Skin of body (tissue), 2 donors: Measurements from ENCODE around the gene CYREN. TPM values are rescaled to one million over a fixed set of nuclear protein-coding genes. Genes with fewer than 3 reads are reported as not detected.
"Not testable (repeated sequence)": the region's sequence is repeated elsewhere in the genome, so short reads cannot be mapped to it uniquely, and the experiment has no call there.

Experiments
- DNase-seq: peaks from one replicate; lab custom pipeline; 2025; lab: John Stamatoyannopoulos, UW
- total RNA-seq: library from RNA; depleted of rRNA; stranded (reverse); fragments of >200 nt; gene quantifications from one replicate; pipeline ENCODE4 v1.2.3, GENCODE V29; 2014

CYREN gene
- total RNA-seq, 1 donor from 2014 or later: 17.6 TPM

DNA sequence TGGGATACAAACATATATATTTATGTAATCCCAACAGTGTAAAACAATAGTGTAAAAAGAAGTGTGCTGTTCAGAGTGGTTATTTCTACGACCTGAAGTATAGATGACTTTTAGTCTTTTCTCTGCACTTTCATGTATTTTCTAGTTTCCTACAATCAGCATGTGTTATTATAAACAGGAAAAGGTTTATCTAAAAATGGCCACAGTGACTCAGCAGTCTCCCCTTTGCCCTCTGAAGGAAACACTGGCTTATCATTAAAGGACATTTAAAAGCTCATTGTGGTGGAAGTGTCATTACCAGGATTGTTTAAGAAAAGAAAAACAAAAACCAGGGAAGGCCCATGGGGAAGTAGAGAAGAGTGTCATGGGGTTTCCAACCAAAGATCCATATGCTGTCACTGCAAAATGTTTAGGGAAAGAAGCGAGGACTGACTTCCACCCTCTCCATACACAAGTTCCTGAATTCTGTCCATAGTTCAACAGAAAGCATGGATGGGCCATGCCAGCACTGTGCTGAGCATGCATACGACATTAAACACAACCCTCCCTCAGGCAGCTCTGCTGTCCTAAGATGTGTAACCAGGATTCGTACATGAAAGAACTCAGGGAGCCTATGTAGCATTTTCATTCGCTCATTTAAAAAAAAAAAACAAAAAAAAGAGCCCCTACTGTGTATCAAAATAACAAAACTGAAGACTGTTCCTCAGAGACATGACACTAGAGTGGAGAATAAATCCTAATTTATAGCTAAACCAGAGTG lies 10.2 kb downstream of the CYREN start:
- no peak for DNase-seq

DNA sequence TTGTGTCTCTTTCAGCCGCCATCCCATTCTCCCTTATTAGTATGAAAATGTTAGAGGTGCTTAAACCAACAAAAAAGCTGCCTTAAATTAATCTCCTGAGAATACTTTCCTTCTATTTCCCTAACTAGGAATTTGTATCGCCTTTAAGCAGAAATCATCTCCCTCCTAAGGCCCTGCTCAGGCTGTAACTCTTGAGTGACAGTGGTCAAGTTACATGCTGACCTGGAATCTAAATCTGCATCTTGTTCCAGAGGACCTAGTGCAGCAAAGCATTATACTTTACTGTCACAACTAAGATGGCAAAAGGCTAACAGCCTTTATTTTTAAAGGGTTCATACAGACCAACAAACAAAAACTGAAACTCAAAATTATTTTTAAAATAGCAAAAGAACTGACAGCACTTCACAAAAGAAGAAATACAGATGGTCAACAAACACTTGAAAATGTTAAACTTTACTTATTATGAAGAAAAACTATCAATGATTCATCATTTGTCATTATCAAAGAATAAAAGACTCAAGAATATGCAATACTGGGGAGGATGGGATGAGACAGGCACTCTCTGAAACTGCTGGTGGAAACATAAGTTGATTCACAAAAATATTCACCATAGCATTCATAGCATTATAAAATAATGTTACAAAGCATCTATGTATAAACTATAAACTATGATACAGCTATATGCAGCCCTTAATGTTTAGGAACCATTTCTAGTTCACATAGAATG lies 11.0 kb downstream of the CYREN start:
- DNase-seq: no peak

DNA sequence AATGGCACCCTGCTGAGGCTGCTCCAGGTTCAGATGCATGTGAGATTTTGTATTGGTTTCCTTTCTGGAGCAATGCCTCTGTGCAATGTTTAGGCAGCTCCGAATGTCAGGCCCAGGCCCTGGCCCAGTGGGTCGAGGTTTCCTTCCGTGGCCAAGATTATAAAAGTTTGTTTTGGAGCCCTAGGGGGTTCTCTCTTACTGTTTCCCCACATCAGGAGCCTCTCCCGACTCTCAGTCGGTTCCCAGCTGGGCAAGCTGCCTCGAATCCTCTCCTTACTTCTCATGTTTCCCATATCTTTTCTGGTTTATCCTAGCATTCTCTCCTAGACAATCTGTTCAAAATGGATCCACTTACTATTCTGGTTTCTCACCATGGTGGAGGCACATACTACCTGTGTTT lies 11.6 kb downstream of the CYREN start:
- no peak for DNase-seq

DNA sequence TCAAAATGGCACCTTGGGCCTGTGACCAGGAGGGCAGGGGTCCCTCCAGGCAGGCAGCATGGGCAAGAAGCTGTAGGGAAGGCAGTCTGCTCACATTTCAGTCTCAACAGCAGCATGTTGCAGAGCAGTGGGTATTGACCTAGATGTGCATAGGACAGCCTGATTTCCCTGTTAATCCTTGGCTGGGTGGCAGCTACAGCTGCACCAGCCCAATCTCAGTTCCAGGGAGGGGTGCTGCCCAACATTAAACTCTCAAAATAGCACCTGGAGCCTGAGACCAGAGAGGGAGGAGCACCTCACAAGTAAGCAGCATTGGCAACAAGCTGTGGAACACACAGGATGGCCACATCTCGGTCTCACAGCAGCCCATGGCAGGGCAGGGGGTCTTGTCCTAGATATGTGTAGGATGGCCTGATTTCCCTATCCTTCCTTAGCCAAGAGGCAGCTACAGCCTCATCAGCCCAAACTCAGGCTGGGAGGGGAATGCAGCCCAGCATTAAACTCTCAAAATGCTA lies 12.3 kb downstream of the CYREN start:
- no peak for DNase-seq

DNA sequence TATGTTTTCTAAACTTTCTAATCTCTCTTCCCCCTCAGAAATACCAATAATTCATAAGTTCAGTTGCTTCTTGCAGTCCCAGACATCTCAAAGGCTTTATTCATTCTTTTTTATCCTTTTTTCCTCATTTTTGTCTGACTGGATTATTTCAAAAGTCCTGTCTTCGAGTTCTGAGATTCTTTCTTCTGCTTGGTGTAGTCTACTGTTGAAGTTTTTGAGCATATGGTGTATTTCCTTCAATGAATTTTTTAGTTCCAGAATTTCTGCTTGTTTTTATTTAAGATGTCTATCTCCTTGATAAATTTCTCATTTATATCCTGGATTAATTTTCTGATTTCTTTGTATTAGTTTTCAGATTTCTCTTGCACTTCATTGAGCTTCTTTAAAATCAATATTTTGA lies 14.2 kb downstream of the CYREN start:
- DNase-seq: no peak

DNA sequence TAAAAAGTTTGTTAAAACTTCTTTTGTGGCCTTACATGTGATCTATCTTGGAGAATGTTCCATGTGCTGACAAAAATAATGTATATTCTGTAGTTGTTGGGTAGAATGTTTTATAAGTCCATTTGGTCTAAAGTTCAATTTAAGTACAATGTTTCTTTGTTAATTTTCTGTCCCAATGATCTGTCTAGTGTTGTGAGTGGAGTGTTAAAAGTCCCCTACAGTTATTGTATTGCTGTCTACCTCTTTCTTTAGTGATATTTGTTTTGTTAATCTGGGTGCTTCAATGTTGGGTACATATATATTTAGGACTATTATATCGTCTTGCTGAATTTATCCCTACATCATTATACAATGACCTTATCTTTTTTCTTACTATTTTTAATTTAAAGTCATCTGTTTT lies 15.8 kb downstream of the CYREN start:
- DNase-seq: no peak

DNA sequence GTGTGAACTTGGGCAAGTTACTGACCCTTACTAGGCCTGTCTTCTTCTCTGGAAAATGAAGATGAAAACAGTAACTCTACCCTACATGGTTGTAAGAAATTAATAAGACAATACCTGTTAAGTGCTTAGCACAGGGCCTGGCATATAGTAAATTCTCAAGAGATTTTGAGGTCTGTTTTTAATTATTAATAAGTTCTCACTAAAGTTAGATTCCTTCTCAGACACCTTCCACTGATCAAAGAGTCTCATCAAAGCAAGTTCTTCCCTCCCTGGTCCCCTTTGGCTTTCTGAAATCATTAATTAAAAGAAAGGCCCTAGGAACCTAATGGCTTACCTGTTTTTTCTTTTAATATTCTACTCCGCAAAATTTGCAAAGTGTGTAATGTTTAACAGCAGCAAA lies 18.1 kb downstream of the CYREN start:
- DNase-seq: no peak

DNA sequence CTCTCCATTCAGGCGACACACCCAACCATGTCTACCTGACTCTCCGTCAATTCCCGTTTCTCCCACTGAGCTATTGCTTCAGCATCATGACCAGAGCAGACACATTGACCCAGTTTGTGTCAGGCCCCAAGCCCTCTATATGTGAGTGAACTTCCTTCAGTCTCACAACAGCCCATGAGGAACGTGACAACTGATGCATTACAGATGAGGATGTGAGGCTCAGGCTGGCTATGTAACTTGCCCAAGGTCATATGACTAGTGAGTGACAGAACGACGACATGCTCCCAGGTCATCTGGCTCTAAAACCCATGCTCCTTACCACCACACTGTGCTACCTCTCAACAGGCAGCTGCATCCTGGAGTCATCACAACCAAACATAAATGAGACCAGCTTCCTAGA lies 19.0 kb downstream of the CYREN start:
- no peak for DNase-seq

DNA sequence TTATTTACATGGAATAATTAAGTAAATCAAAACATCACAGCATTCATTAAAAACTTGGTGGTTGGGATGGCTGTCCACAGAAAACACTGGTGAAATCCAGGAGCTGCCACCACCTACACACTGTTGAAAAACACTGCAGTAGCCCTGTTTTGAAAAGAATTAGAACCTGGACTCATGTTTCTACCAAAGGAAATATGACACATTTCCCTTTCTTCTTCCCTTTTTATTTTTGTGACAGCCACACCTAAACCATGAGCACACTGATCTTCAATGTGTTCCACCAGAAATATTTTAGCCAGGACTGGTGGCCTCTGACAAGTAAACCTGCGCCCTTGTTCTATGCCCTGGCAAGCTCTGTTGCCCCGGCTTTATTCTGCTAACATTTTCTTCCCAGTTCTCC lies 19.4 kb downstream of the CYREN start:
- no peak for DNase-seq

DNA sequence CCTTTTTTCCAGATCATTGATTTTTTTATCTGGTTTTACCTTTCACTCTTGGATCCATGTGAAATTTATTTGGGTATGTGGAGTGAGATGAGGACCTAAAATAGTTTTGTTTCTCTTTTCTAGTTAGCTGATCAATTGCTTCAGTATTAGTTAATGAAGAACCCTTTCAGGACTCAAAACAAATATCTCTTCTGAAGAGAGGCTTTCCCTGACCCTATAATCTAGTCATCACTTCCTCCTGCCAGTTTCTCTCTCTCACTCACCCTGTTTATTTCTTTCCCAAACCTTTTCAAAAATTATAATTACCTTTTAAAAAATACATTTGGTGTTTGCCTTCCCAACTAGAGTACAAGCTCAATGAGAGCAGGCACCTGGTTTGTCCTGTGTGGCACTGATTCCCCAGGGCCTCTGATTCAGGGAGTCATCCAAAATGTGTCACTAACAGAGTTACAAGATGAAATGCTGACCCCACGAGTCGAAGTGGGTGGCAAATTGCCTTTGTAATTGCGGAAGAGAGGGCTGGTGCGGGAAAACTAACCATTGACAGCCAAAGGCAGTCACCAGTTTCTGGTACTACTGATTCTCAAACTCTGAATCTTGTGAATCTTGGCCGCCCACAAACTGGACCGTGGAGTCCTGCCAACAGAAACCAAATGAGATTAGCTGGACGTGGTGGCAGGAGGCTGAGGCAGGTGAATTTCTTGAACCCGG lies 20.3 kb downstream of the CYREN start:
- no peak for DNase-seq

DNA sequence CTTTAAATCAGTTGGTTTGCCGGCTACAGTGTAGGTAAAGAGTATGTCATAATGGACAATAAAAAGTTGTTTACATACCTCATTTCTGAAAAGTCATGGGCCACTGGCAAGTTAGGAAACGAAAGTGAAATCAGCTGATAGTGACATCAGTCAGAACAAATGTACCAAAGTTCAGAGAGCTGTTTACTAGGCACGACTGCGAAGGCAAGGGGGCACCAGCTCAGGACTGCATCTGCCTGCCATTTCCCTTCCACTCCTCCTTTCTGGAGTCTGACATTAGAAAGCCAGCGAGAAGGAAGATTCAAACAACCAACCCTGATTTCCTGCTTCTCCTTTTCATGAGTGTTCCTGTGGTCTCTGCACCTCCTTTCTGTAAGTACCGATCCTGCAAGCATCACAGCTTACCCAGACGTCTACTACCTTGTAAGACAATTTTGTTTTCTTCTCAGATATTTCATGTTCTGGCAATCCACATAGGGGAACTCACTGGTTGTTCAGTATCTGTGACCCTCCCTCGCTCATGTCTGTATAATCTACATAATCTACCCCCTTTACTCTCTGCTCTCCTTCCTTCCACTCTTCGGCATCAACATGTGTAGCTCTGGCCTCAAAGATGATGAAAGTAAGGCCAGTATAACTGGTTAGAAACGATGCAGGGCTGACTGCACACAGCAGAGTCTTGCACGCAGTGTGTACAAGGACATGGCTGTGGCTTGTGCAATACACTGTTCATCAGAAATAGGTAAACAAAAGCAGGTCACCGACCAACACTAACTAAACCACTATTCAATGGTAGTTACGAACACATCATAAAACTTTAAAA lies 22.4 kb downstream of the CYREN start, which contains the start of gene TMEM140:
Gene TMEM140, plus strand, starts transcription at position 174 of the 823 bp plus-strand sequence. CDS start 16,370 bp downstream, outside the sequence.
- DNase-seq: no peak

DNA sequence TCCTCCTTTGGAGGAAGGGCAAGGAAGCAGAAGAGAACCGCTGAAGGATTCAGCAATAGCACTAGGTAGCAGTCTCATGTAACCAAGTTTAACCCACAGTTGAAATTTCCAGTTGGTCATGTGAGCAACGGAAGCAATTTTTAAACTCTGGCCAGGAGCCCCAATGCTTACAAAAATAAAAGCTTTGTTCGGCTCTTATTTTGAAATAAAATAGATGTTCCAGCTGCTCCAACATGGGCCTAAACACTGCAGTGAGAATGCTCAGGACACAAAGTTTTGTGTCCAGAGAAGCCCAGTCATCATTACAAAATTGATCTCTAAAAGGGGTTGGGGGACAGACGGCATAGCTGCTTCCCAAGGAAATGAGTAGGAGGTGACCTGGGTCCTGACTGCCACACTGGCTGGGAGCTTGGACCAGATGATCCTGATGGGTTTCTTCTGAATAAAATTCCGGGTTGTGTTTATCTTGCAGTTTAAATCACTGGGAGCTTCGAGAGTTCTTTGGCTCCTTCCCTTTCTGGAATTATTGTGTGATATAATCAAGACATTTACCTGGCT lies 23.1 kb downstream of the CYREN start:
- DNase-seq: no peak

DNA sequence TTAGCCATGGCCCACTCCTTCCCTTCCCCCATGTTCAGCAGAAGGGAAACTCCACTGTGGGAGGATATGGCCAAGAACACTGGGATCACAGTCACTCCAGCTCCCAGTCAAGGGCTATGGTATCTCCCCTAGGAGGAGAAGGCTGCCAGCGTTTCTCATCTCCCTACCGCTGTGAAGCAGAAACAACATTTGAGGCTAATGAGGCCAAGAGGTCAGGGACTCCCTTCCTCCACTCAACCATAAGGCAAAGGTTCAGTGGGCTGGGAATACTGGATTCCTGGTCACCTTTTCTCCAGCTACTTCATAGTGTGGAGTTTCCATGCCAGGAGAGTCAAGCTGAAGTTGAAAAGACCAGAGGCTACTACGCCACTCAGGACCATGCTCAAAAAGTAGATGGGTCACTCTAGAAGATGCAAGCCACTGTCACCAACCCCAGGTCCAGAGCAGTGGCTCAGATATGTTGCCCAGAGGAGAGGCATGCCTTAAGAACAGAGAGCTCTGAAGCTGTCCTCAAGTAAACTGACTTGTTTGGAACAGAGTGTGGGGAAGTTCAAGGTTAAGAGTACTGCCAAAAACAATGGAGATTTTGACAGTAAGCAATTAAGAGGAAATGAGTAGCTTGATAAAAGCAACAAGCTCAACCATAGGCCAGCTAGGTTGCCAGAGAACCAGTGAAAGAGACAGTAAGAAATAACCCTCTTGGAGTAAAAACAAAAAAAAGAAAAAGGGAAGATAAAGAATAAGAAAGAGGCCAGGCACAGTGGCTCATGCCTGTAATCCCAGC lies 26.4 kb downstream of the CYREN start:
- no peak for DNase-seq

DNA sequence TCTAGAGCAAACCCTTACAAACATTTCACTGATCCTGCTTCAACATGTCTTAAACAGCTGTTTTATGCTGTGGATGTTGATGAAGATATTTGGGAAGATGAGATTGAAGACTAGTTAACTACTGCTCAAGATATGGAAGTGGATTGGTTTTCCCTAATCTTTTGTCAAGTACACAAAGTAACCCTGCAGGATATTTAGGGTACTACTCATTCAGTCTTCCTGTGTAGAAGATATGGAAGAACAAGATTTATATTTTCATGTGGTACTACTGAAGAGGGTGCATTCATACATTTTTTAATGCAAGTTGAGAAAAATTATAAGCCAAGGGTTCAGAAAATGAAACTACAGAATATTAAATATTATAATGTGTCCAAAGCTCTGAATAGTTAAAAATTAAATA lies 40.9 kb downstream of the CYREN start:
- DNase-seq: no peak

DNA sequence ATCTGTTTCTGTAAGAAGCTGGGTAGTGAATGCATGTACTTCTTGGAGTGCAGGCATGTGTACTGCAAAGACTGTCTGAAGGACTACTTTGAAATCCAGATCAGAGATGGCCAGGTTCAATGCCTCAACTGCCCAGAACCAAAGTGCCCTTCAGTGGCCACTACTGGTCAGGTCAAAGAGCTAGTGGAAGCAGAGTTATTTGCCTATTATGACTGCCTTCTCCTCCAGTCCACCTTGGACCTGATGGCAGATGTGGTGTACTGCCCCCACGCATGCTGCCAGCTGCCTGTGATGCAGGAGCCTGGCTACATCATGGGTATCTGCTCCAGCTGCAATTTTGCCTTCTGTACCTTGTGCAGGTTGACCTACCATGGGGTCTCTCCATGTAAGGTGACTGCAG lies 41.6 kb downstream of the CYREN start:
- DNase-seq: no peak

DNA sequence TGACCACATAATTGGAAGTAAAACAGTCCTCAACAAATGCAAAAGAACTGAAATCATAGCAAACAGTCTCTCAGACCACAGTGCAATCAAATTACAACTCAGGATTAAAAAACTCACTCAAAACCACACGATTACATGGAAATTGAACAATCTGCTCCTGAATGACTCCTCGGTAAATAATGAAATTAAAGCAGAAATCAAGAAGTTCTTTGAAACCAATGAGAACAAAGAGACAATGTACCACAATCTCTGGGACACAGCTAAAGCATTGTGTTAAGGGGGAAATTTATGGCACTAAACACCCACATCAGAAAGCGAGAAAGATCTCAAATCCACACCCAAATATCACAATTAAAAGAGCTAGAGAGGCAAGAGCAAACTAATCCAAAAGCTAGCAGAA lies 45.9 kb downstream of the CYREN start:
- DNase-seq: not testable (repeated sequence)

DNA sequence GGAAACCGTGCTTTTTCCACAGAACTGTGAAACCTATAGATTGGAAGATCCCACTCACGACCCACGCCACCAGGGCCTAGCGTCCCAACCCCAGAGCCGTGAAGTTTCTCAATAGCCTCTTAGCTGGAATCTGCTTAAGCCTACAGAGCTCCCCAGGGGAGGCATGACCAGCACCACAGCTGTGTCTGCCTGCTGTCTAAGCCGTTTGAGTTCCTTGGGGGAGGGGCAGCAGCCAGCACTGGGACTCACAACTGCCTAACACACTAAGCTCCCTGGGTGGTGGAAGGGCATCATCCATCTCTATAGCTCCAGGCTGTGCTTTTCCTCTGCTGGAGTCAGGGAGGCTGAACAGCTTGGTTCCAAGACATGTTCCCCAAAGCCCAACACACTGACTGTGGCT lies 48.6 kb downstream of the CYREN start:
- no peak for DNase-seq

DNA sequence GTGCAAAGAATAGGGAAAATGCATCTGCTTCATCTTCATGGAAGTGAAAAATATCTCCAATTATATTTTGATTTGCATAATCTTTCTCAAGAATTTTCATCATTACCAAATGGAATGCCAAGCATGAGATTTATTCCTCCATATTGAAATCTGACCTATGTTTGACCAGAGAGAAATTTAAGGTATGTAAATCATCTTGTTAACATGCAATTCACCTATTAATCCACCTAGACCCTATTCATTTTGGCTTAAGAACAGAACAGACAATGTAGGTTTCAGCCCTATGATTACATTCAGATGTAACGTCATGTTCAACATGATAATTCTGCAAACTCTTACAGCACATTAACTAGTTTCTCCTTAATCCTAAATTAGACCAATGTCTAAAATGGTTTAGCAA lies 53.4 kb downstream of the CYREN start:
- DNase-seq: no peak
